Activated naive CD8-positive, alpha-beta T cell treated with anti-CD3 and anti-CD28 coated beads, Interleukin-2, amount 50 U/mL, for 16 hours (primary cell): ENCODE results near the gene CNTNAP5.

Experiments
- DNase-seq: peaks from one replicate; pipeline ENCODE4 v3.0.0-alpha.2; 2020; ENCODE audit warnings: low read depth, low spot score

Gene CNTNAP5

GRCh38 chr2:124689348-124689747 is 664.3 kb downstream of the CNTNAP5 start:
- DNase-seq = no peak

- no peak for DNase-seq
These were observed 667.1 kb downstream of the CNTNAP5 start for GRCh38 chr2:124692216-124692615.

- no peak for DNase-seq
These were observed 667.6 kb downstream of the CNTNAP5 start for GRCh38 chr2:124692707-124693106.

- no peak for DNase-seq
These were observed 668.1 kb downstream of the CNTNAP5 start for GRCh38 chr2:124693156-124693555.

GRCh38 chr2:124698979-124699565 is 674.0 kb downstream of the CNTNAP5 start:
- DNase-seq = no peak

- DNase-seq = no peak
These were observed 677.7 kb downstream of the CNTNAP5 start for GRCh38 chr2:124702777-124703176.

- no peak for DNase-seq
These were observed 679.2 kb downstream of the CNTNAP5 start for GRCh38 chr2:124704071-124704925.

GRCh38 chr2:124708661-124709060 is 683.6 kb downstream of the CNTNAP5 start:
- no peak for DNase-seq

- no peak for DNase-seq
These were observed 688.9 kb downstream of the CNTNAP5 start for GRCh38 chr2:124713969-124714368.

GRCh38 chr2:124725187-124725586 is 700.1 kb downstream of the CNTNAP5 start:
- DNase-seq = no peak

GRCh38 chr2:124740636-124741035 is 715.5 kb downstream of the CNTNAP5 start:
- no peak for DNase-seq

- no peak for DNase-seq
These were observed 728.8 kb downstream of the CNTNAP5 start for GRCh38 chr2:124753842-124754241.

- no peak for DNase-seq
These were observed 730.3 kb downstream of the CNTNAP5 start for GRCh38 chr2:124755386-124755785.

- DNase-seq = no peak
These were observed 731.0 kb downstream of the CNTNAP5 start for GRCh38 chr2:124756048-124756447.

- DNase-seq = no peak
These were observed 737.3 kb downstream of the CNTNAP5 start for GRCh38 chr2:124762388-124762787.

- DNase-seq = no peak
These were observed 738.5 kb downstream of the CNTNAP5 start for GRCh38 chr2:124763611-124764010.

- DNase-seq = no peak
These were observed 749.7 kb downstream of the CNTNAP5 start for GRCh38 chr2:124774781-124775180.

- DNase-seq = no peak
These were observed 751.2 kb downstream of the CNTNAP5 start for GRCh38 chr2:124776332-124776731.

GRCh38 chr2:124778076-124778475 is 753.0 kb downstream of the CNTNAP5 start:
- DNase-seq = no peak

GRCh38 chr2:124796647-124797046 is 771.6 kb downstream of the CNTNAP5 start:
- no peak for DNase-seq

- no peak for DNase-seq
These were observed 772.0 kb downstream of the CNTNAP5 start for GRCh38 chr2:124797049-124797448.

GRCh38 chr2:124798551-124798950 is 773.5 kb downstream of the CNTNAP5 start:
- no peak for DNase-seq
